HL-60/S4 treated with retinoic acid at 250 ng/mL for 4 days and 3 days (cell line): ENCODE data around the gene PLK5.

Experiments used
- in situ Hi-C: fragments of 300-500 bp; cut with MboI; formaldehyde crosslinking; loops from 2 replicates; pipeline ENCODE4 v1.7.0; 2022; ENCODE audit warnings: low sequenced_read_pairs

Gene PLK5

DNA sequence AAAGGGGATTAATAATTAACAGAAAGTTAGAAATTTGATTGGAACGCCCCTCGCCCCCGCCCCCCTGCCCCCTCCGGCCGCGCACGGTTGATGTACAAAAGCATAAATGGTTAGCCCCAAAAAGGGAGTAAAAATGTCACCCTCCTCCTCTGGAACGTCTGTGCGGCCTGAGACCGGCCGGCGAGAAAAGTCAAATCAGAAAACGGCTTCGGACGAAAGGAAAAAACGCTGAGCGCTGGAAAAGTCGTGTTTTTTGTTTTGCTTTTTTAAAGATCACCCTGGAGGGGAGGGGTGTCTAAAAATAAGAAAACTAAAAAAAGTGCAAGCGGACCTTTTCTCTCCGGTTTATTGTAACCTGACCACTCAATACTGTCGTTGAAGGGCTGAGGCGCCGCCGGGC lies 31.1 kb downstream of the PLK5 start:
- in situ Hi-C loops, result no loop called here

DNA sequence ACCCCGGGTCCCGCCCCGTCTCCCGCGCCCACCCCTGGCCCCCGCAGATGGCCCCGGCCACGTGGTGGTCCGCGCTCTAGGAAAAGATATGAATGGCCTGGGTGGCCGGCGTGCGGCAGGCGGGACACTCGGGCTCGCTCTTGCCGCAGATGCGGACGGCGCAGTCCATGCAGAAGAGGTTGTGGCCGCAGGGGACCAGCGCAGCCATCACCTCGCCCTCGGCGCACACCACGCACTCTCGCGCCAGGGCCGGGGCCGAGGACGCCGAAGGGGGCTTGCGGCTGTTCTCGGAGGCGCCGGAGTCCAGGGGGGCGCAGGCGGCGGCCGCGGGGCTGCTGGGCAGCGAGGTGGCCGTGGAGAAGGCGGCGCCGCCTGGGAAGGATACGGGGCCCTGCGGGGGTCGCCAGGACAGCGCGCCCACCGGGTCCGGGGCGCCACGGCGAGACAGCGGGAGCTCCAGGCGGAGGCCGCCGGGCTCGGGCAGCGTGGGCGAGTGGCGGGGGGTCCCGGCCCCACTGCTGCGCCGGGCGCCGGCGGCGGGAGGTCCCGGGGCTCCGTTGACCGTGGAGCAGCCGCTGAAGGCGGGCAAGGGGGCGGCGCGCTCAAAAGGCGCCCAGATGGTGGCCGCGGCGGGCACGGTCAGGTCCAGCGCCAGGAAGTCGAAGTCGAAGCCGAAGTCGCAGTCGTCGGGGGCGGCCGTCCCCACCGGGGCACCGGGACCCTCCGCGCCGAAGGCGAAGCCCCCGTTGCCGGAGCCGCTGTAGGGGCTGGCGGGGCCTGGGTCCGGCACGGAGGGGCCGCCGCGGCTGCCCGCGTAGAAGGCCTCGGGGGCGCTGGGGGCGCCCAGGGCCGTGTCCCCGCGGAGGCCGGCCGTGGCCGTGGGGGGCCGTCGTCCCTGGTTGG lies 31.9 kb downstream of the PLK5 start:
- in situ Hi-C loops, result no loop called here

DNA sequence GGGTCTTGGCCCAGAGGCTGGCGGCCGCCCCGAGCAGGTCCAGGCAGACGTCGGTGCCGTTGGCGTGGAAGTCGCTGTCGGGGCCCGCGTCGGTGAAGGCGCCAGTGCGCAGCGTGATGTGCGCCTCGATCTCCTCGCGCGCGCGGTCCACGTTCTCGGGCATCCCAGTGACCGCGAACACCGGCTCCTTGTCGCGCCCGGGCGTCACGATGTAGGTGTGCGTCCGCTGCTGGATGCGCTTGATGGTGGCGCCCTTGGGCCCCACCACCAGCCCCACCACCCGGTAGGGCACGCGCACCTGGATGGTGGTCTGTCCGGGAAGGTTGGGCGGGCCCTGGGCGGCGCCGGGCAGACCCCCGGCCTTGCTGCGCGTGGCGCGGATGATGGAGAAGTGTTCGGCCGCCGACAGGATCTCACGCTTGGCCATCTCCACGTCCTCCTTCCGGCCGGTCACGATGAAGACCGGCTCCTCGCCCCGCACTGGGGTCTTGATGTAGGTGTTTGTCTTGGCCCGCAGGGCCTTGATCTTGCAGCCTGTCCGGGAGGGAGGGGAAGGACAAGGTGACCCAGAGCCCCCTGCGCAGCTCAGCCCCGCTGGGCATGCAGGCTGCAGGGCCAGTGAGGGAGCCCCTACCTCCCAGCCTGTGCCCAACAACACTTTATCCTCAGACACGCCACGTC lies 32.7 kb downstream of the PLK5 start:
- in situ Hi-C loops, result no loop called here

DNA sequence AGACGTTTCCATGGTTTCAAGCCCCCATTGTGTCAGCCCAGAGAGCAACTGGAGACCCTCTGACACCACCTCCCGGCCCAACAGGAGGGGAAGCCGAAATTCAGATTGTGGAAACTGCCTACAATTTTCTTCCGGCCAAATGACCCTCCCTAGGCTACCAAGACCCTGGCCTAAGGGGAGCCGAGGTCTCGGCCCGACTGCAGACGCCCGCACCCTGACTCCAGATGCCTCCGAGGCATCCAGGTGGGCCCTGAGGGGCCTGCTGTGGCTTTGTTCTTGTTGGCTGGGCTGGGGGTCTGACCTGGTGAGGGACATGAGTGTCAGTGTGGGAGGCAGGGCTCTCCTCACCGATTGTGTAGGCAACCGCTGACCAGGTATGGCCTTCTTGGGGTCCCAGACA lies 34.7 kb downstream of the PLK5 start:
- in situ Hi-C loops, result no loop called here

DNA sequence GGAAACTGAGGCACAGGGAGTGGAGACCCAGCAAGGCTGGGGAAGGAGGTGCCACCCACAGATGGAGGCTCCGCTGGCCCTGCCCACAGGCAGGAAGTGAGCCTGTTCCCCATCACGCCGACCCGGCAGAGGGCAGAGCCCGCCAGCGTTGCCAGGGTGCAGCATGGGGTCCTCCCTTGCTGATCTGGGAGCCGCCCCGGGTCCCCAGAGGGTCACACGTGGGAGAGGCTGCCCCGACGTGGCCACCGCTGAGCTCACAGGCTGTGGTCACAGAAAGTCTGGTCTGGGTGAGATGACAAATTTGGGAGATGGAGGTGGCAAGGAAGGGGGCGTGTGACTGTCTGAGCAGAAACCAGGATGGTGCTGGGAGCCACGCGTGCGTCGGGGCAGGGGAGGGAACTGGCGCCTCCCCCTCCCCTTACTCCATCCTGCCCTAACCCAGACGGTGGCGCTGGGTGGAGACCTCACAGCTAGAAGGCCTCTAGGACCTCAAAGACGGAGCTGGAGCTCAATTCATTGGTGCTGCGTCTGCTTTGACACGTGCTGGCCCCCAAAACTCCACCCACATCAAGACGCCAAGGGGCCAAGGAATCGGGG lies 36.5 kb downstream of the PLK5 start:
- in situ Hi-C loops, result no loop called here

DNA sequence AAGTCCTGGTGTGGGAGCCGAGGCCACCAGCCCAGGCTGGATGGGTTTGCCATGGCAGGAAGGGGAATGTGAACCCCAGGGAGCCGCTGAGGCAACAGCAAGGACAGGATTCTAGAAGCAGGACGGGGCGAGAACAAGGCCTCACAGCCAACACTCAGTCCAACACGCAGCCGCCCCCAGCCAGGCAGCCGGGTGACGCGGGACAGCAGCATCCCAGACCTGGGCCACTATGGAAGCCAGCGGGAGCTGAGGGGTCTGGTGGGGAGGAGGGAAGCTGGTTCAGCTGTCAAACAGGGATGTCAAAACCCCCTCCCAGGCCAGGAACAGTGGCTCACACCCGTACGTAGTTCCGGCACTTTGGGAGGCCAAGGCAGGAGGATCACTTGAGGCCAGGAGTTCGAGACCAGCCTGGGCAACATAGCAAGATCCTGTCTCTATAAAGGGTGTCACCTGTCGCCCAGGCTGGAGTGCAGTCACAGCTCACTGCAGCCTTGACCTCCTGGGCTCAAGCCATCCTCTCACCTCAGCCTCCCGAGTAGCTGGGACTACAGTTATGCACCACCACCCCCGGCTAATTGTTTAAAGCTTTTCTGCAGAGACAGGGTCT lies 37.5 kb downstream of the PLK5 start:
- in situ Hi-C loops, result no loop called here

DNA sequence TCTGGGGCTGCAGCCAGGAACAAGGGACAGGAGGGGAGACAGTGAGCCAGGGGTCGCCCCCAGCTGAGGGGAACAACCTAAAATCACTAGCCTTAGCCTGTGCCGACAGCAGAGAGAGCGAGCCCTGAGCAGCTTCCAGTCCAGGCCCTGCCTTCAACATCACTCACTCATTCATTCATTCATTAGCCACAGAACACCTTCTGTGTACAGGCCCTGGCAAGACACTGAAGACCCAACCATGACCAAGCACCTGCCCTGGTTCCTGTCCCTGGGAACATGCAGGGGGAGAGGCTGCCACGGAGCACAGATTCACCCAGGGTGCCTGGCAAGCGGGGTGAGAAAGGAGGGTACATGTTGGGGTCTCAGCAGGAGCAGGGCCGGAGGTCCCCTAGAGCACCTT lies 39.4 kb downstream of the PLK5 start:
- in situ Hi-C loops, result no loop called here

DNA sequence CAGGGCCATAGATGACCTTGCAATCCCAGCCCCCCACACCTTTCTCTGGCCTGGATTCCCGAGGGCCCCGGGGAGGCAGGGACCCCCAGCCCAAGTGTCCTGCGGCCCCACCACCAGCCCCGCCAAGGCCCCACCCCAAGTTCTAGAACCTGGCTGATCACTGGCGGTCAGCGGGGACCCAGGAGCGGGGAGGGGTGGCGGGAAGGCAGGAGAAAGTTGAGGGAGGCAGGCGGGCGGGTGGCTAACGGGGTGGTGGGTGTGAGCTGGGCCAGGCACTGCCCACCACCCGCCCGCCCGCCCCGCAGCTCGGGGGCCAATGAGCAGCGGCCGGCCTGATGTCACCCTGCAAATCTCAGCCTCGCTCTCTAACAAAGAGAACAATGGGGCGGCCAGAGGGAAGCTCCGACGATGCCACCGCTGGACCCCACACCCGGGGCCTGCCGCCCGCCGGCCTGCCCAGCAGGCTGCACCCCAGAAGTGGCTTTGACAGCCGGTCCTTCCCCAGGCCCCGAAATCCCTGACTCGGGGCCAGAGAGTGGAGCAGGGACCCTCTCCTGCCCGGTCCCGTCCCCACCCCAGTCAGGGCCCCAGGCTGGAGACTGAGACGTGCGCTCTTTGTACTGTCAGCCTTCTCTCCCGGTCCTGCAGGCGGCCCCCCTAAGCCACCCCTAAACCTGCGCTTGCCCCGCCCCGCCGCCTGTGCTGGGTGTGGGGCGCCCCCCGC lies 42.7 kb downstream of the PLK5 start:
- in situ Hi-C loops, result no loop called here

DNA sequence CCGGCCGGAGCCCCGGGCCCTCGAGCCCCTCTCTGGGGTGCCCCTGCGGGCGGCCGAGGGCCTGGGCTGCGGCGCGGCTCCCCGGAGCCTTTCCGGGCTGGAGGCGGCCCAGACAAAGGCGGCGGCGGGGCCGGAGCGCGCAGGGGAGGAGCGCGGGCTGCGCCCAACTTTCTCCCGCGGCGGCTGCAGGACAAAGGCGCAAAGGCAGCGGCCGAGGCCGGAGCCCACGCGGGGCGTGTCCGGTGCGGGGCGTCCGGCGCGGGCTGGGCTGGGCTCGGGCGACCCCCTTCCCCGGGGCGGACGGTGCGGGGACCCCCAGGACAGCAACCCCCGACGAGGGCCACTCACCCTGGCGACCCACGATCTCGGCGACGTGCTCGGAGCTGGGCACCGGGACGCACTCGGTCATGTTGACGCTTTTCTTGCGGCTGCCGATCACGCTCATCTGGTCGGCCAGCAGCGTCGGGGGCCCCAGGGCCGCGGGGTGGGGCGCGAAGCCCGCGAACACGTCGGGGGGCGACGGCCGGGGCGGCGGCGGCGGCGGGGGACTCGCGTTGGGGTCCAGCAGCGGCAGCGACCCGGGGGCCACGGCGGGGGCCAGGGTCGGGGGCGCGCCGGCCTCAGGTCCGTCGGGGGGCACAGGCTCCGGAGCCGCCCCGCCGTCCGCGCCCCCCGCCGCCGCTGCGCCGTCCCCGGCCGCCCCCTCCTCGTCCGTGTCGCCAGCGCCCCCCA lies 43.4 kb downstream of the PLK5 start:
- in situ Hi-C loops, result no loop called here

DNA sequence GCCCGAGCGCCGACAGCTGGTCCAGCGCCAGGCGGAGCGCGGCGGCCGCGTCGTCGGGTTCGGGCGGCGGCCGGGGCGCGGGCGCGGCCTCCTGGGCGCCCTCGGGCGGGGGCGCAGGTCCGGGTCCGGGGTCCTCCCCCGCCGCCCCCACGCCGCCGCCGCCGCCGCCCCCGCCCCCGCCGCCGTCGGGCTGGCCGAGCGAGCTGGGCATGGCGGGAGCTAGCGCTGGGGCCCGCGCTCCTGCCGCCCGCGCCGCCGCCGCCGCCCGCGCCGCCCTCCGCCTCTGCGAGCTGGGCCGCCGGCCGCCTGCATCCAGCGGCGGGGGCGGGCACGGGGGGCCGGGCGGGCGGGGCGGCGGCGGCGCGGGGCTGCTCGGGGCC lies 44.0 kb downstream of the PLK5 start:
- in situ Hi-C loops, result no loop called here

DNA sequence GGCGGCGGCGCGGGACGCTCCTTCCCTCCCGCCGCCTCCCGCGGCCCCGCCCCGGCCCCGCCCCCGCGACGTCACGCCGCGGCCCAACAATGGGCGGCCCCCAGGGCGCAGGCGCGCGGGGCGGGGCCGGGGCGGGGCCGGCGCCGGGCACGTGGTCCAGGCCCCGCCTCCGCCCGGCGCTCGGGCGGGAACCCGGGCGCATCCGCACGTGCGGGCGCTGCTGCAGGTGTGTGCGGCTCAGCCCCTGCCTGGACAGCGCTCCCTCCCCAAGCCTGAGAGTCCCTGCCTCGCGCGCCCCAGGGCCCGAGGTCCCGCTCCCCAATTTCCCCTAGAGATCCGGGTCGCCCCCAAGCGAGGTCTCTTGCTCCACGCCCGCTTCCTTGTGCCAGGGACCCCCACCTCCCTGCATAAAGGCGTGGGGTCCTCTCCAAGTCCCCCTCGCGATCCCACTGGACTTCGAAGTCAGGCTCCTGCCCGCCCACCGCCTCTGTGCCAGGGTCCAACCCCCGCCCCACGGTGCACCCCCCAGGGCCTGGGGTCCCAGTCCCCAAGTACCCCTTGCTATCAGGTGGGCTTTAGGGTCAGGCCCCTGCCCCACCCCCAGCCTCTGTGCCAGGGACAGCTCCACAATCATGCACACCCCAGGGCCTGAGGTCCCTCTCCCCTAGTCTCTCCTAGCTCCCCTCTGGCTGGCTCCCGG lies 44.6 kb downstream of the PLK5 start, which contains the start of gene MEX3D:
Gene MEX3D (minus strand): TSS at position 6 of the 700 bp plus-strand sequence. CDS start 267 bp downstream, outside the sequence.
- in situ Hi-C loops, result no loop called here

DNA sequence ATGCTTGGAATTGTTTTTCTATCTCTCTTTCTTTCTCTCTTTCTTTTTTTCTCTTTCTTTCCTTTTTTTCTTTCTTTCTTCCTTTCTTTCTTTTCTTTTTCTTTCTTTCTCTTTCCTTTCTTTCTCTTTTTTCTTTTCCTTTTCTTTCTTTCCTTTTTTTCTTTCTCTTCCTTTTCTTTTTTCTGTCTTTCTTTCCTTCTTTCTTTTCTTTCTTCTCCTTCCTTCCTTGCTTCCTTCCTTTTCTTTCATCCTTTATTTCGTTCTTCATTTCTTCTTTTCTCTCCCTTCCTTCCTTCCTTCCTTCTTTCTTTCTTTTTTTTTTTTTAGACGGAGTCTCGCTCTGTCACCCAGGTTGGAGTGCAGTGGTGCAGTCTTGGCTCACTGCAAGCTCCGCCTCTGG lies 46.1 kb downstream of the PLK5 start:
- in situ Hi-C loops, result no loop called here

DNA sequence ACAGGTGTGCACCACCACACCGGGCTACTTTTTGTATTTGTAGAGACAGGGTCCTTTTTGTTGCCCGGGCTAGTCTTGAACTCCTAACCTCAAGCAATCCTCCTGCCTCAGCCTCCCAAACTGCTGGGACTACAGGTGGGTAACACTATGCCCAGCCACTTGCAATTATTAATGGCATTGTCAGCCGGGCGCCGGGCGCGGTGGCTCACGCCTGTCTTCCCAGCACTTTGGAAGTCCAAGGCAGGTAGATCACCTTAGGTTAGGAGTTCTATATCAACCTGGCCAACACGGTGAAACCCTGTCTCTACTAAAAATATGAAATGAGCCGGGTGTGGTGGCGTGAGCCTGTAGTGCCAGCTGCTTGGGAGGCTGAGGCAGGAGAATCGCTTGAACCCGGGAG lies 47.0 kb downstream of the PLK5 start:
- in situ Hi-C loops, result no loop called here

DNA sequence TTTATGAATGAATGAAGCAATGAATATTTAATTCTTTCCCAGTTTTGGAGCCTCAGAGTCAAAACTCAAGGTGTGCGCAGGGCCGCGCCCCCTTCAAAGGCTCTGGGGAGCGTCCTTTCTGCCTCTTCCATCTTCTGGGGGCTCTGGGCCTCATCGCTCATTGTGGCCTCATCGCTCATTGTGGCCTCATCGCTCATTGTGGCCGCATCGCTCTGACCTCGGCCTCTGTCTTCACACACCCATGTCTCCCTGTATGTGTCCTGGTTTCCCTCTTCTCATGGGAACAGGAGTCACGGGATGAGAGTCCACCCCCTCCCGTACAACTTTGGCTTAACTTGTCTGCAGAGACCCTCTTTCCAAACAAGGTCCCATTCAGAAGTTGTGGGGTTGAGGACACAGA lies 47.5 kb downstream of the PLK5 start:
- in situ Hi-C loops, result no loop called here

DNA sequence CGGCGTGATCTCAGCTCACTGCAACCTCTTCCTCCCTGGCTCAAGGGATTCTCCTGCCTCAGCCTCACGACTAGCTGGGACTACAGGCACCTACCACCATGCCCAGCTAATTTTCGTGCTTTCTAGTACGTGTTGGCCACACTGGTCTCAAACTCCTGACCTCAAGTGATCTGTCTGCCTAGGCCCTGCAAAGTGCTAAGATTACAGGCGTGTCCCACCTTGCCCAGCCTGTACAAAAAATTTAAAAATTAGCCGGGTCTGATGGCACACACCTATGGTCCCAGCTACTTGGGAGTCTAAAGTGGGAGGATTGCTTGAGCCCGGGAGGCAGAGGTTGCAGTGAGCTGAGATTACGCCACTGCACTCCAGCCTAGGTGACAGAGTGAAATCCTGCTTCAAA lies 48.9 kb downstream of the PLK5 start:
- in situ Hi-C loops, result no loop called here

DNA sequence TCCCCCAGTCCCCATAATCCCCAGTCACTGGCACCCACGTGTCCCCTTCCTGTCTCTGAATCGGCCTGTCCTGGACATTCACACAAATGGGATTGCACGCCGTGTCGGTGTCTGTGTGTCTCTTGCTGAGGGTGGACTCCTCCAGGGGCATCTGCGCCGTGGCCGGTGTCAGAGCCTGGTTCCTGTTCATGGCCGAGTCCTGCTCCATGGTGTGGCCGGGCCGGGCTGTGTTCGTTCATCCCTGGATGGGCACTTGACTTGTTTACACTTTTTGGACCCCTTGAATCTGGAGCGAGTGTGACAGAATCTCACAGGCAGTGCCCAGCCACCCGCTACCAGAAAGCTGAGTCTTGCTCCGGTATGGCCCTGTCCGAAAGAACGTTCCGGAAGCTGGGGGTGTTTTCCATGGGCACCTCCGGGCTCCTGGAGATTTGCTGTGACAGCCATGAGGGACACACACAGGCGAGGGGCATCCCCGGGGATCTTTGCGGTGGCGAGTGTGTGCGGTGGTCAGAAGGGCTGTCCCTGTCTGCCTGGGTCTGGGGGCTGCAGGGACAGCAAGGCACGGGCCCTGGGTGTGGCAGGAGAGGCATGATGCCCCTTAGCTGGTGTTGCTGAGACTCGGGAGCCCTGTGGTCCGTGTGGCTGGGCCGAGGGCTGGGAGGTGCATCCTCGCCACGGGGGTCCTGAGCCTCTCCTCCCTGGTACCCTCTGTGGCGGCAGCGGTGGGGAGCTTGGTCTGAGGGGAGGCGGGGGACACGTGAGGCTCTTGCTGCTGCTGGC lies 50.7 kb downstream of the PLK5 start:
- in situ Hi-C loops, result no loop called here

DNA sequence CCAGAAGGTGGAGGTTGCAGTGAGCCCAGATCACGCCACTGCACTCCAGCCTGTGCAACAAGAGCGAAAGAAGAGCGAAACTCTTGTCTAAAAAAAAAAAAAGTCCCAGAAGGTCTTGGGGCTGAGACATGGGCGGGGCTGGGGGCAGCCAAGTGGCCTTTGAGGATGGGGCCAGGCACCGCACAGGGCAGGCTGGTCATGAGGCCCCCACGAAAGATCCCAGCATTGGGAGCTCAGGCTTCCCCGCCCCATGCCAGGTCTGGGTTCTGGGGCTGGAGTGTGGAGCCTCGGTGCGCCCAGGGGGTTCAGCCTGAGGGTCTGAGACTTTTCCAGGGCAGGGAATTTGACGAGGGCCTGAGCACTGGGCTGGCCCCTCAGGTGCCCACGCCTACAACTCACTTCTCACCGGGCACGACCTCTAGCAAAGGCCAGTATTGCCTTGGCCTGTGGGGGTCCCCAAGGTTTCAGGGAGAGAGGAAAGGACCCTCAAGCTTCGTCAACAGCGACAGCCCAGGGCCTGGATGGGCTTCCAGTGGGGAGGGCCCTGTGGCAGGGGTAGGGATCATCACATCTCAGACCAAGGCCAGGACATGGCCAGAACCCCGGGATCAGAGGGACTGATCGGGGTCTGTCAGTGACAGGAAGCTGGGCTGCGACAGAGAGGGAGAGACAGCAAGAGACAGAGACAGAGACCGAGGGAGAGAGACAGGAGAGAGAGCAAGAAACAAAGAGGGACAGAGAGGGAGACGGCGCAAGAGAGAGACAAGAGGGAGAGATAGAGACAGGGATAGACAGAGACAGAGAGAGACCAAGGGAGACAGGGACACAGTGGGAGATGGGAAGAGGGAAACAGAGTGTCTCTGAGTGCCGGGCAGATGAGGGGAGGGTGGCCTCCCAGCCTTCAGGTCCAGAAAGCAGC lies 51.7 kb downstream of the PLK5 start:
- in situ Hi-C loops, result no loop called here
